ENCODE data around the gene SSBP4.

SSBP4 gene

DNA sequence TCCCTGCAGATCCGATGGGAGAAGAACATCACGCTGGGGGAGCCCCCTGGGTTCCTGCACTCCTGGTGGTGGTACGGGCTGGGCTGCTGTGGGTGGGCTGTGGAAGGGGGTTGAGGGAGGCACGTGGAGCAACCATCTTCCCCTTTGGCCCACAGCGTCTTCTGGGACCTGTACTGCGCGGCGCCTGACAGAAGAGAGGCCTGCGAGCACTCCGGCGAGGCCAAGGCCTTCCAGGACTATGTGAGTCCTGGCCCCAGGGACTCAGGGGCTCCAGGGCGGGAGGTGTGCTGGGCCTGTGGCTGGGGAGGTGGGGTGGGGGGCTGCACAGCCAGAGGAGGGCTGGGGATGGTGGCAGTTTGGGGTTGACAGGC, 8.5 kb downstream of the SSBP4 start:
- TF ChIP-seq, protein P1, sequence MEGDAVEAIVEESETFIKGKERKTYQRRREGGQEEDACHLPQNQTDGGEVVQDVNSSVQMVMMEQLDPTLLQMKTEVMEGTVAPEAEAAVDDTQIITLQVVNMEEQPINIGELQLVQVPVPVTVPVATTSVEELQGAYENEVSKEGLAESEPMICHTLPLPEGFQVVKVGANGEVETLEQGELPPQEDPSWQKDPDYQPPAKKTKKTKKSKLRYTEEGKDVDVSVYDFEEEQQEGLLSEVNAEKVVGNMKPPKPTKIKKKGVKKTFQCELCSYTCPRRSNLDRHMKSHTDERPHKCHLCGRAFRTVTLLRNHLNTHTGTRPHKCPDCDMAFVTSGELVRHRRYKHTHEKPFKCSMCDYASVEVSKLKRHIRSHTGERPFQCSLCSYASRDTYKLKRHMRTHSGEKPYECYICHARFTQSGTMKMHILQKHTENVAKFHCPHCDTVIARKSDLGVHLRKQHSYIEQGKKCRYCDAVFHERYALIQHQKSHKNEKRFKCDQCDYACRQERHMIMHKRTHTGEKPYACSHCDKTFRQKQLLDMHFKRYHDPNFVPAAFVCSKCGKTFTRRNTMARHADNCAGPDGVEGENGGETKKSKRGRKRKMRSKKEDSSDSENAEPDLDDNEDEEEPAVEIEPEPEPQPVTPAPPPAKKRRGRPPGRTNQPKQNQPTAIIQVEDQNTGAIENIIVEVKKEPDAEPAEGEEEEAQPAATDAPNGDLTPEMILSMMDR (IDR thresholded peaks at IDR 0.05; ENCODE audit: low read depth, low read length): no peak
- no peak overlapping the region for H3K4me3 ChIP-seq (replicated peaks in 1 of 2; ENCODE audit: low read depth in 2 of 2, low read length in 2 of 2)
- no peak for DNase-seq (ENCODE audit: low read depth in 2 of 2)

DNA sequence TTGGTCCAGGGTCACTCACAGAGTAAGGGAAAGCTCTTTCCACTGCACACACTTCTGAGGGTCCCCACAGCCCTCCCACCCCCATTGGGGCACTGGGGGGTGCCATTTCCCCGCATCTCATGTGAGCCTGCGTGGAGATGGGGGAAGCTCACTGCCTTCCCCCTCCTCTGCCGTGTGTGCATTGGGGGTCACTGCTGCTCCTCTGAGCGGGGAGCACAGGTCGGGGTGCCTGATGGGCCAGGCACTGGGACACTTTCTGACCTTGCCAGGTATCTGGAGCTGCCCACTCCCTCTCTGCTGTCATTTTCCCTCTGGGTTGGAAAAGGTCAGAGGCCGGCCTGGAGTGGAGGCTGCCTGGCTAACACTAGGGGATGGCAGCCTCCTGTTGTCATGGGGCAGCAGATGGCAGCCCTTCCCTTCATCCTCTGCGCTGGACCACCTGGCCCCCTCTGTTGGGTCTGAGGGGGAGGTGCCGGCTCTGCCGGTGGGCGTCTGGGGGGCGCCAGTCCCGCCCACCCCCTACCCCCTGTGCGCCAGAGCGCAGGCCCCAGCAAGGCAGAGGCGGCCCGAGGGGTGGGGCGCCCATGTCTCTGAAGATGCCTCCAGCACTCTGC, 9.1 kb downstream of the SSBP4 start:
- no peak for DNase-seq (ENCODE audit: low read depth in 2 of 2)
- TF ChIP-seq, protein P1 (IDR thresholded peaks at IDR 0.05; ENCODE audit: low read depth, low read length): no peak
- H3K4me3 ChIP-seq (replicated peaks in 1 of 2; ENCODE audit: low read depth in 2 of 2, low read length in 2 of 2): no peak overlapping the region

DNA sequence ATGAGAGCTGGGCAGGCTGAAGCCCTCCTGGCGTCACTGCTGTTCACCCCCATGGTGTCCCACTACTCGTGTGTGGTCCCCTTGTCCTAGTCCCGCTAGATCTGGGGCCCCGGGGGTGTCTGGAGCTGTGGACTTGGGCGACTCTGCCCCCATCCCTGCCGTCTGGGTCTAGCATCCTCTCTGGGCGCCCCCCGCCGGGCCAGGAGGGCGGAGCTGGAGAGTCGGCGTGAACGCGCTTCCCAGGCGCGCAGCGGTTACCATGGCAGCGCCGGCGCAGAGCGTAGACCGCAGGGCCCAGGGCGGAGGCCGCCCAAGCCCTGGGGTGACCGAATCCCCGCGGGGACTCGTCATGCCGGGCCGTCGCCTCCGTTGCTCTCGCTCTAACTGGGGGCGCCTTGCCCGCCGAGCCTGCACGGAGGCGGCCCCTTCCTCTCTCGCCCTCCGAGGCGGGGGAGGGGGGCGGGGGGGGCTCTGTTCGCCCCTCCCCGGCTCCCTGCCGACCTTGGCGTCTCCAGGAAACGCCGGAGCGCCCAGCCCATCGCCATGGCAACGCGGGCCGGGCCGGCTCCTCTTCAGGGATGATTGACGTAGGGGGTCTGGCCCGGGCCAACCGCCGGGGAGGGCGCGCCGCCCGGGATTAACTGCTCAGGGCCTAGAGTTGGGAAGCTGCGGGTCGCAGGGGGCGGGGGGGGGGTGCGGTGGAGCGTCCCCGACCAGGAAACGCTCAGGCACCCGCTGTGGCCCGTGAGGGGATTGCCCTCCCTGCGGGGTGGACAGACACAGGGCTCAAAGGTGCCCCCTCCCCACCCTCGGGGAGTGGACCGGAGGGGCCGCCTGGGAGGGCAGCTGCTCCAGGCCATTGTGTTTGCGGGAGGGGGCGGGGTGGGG, 9.8 kb downstream of the SSBP4 start:
- TF ChIP-seq, protein P1 (IDR thresholded peaks at IDR 0.05; ENCODE audit: low read depth, low read length): no peak
- peak overlapping the region in 1 of 2 donors; percentile 35 for H3K4me3 ChIP-seq (replicated peaks in 1 of 2; ENCODE audit: low read depth in 2 of 2, low read length in 2 of 2)

DNA sequence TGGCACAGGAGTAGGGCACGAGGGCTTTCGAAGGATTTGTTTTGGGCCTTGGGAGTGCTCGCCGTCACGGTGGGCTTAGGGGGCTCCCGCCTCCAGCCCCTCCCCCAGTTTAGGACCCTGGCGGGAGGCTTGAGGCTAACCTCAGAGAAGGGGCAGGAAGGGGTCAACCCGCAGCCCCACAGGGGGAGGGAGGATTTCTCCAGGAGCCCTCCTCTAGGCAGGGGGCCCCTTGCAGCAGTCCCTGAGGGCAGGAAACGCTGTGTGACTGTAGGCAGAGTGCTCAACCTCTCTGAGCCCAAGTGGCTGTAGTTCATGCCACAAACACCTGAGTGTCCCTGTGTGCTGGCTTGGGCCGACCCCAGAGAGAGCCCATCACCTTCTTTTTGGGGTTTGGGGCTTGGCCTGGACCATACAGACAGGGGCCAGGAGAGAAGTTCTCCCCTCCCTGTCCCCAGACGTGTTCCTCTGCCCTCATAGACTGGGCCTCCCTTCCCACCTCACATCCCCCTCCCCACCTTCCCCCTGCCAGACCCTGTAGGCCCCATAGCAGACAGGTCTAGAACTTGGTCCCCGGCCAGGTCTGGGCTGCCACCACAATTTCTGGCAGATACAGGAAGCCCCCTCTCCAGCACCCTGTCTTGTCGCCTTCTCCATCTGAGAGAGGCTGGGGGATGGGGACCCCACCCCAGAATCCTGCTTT, 10.7 kb downstream of the SSBP4 start:
- TF ChIP-seq, protein P1 (IDR thresholded peaks at IDR 0.05; ENCODE audit: low read depth, low read length): no peak
- H3K4me3 ChIP-seq (replicated peaks in 1 of 2; ENCODE audit: low read depth in 2 of 2, low read length in 2 of 2): no peak overlapping the region
- no peak for DNase-seq (ENCODE audit: low read depth in 2 of 2)

More for the DNA sequence above, 9.8 kb downstream of the SSBP4 start:
- DNase-seq (ENCODE audit: low read depth in 2 of 2): peak; percentile 79 to 81

DNA sequence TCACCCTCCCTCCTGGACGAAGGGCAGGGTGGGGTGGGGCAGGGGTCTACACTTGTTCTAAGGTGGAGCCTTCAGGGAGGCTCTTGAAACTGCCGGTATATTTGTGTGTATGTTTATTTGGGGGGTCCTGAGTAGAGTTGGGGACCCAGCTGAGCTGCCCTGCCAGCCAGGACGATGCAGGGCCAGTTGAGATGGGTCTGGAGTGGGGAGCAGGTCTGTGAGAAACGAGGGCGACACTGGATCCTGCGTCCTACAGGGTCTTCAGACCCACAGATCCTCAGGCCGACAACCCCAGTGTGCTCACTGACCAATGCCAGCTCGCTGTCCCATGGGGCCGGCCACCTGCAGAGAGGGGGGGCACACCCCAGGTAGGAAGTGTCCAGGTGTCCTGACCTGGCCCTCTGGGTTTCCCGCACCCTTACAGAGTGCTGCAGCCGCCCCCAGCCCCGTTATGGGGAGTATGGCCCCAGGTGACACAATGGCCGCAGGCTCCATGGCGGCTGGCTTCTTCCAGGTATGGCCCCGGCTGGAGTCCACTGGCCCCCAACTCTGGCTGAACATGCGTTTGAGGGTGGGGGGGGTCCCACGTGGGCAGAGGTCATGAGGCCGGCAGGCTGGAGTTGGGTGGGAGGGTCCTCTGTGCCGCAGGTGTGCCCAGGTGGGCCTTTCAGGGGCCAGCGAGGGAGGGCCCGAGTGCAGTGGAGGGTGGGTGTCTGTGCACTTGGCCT, 11.4 kb downstream of the SSBP4 start:
- DNase-seq (ENCODE audit: low read depth in 2 of 2): no peak
- TF ChIP-seq, protein P1 (IDR thresholded peaks at IDR 0.05; ENCODE audit: low read depth, low read length): no peak
- no peak overlapping the region for H3K4me3 ChIP-seq (replicated peaks in 1 of 2; ENCODE audit: low read depth in 2 of 2, low read length in 2 of 2)
